ENCODE data around the gene GRID1.

DNA sequence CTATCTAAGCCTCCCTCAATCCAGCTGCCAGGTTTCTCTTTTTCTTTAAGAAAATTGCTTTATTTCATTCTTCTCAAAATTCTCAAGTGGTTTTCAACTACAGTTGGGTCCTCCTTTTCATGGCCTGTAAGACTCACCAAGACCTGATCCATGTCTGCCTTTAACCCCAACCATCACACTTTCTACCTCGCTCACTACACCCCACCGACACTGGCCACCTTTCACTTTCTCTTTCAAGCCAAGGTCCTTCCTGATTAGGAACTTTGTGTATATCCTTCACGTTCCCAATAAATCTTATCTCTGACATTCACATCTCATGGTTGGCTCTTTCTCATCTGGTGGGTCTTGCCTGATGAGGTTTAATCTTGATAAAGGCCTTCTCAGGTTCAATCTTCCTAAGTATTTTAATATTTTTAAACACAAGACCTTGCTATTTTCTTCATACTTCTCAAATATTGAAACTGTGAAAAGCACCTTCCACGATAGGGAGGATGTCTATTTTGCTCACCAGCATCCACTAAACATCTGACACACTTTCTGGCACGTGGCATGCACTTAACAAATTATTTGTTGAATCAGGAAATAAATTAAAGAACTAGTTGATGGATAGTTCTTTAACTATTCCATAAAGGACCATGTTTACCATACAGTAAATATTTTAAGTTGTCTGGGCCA, 624.8 kb downstream of the GRID1 start:
- TF ChIP-seq, protein P1, sequence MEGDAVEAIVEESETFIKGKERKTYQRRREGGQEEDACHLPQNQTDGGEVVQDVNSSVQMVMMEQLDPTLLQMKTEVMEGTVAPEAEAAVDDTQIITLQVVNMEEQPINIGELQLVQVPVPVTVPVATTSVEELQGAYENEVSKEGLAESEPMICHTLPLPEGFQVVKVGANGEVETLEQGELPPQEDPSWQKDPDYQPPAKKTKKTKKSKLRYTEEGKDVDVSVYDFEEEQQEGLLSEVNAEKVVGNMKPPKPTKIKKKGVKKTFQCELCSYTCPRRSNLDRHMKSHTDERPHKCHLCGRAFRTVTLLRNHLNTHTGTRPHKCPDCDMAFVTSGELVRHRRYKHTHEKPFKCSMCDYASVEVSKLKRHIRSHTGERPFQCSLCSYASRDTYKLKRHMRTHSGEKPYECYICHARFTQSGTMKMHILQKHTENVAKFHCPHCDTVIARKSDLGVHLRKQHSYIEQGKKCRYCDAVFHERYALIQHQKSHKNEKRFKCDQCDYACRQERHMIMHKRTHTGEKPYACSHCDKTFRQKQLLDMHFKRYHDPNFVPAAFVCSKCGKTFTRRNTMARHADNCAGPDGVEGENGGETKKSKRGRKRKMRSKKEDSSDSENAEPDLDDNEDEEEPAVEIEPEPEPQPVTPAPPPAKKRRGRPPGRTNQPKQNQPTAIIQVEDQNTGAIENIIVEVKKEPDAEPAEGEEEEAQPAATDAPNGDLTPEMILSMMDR (IDR thresholded peaks at IDR 0.05), result no peak
- no peak for TF ChIP-seq POLR2A (IDR thresholded peaks at IDR 0.05)
